ENCODE measurements around the gene SLC7A6OS.

Gene SLC7A6OS

GRCh38 chr16:68279726-68280558 lies 30.8 kb downstream of the SLC7A6OS start:
- DNase-seq (ENCODE audit: low read depth in 2 of 2) = no peak

GRCh38 chr16:68276223-68276622 lies 34.5 kb downstream of the SLC7A6OS start:
- DNase-seq (ENCODE audit: low read depth in 2 of 2) = no peak

- no peak for DNase-seq (ENCODE audit: low read depth in 2 of 2)
Observed at GRCh38 chr16:68275611-68276191, 35.0 kb downstream of the SLC7A6OS start.

GRCh38 chr16:68274441-68274840 lies 36.3 kb downstream of the SLC7A6OS start:
- no peak for DNase-seq (ENCODE audit: low read depth in 2 of 2)

- DNase-seq (ENCODE audit: low read depth in 2 of 2) = no peak
Observed at GRCh38 chr16:68273896-68274295, 36.9 kb downstream of the SLC7A6OS start.

- DNase-seq (ENCODE audit: low read depth in 2 of 2) = no peak
Observed at GRCh38 chr16:68273459-68273858, 37.3 kb downstream of the SLC7A6OS start.

- no peak for DNase-seq (ENCODE audit: low read depth in 2 of 2)
Observed at GRCh38 chr16:68272507-68273209, 38.1 kb downstream of the SLC7A6OS start.

- no peak for DNase-seq (ENCODE audit: low read depth in 2 of 2)
Observed at GRCh38 chr16:68270353-68270752, 40.4 kb downstream of the SLC7A6OS start.

GRCh38 chr16:68269793-68270192 lies 41.0 kb downstream of the SLC7A6OS start:
- no peak for DNase-seq (ENCODE audit: low read depth in 2 of 2)

- no peak for DNase-seq (ENCODE audit: low read depth in 2 of 2)
Observed at GRCh38 chr16:68267612-68268405, 42.9 kb downstream of the SLC7A6OS start.

GRCh38 chr16:68265078-68265920 lies 45.4 kb downstream of the SLC7A6OS start:
- DNase-seq (ENCODE audit: low read depth in 2 of 2) = no peak

- peak; percentile 80 to 82 for DNase-seq (ENCODE audit: low read depth in 2 of 2)
Observed at GRCh38 chr16:68264128-68265077, 46.3 kb downstream of the SLC7A6OS start, which contains the start of gene SLC7A6. Gene SLC7A6, plus strand, starts transcription at chr16:68264526. Its CDS starts 10,201 bp downstream, at chr16:68274727.

GRCh38 chr16:68263559-68264127 lies 47.1 kb downstream of the SLC7A6OS start:
- DNase-seq (ENCODE audit: low read depth in 2 of 2) = no peak

- DNase-seq (ENCODE audit: low read depth in 2 of 2) = no peak
Observed at GRCh38 chr16:68259007-68259825, 51.5 kb downstream of the SLC7A6OS start.

GRCh38 chr16:68257906-68258800 lies 52.6 kb downstream of the SLC7A6OS start:
- DNase-seq (ENCODE audit: low read depth in 2 of 2) = no peak

GRCh38 chr16:68257251-68257905 lies 53.4 kb downstream of the SLC7A6OS start:
- no peak for DNase-seq (ENCODE audit: low read depth in 2 of 2)

GRCh38 chr16:68255712-68256111 lies 55.0 kb downstream of the SLC7A6OS start:
- no peak for DNase-seq (ENCODE audit: low read depth in 2 of 2)
